ENCODE results near the gene SORBS1. TPM values are rescaled to one million over a fixed set of nuclear protein-coding genes. Genes with fewer than 3 reads are reported as not detected.

SORBS1 gene
- total RNA-seq, 1 donor from 2014 or later: 896 TPM

- peak overlapping the region; percentile 97 for H3K27ac ChIP-seq (replicated peaks)
- peak overlapping the region; percentile 96 for H3K4me3 ChIP-seq
- no peaks in the 10 kb centered on the region for H3K36me3 ChIP-seq
- H3K9me3 ChIP-seq (replicated peaks): no peaks in the 10 kb centered on the region
- H3K4me1 ChIP-seq: peaks cover 61% of the 10 kb centered on the region
- DNase-seq: no peak
- no peaks in the 10 kb centered on the region for H3K27me3 ChIP-seq (ENCODE audit: low read depth)
- no peak for TF ChIP-seq CTCF (IDR thresholded peaks at IDR 0.05; ENCODE audit: borderline replicate concordance)
- intact Hi-C loops (cut with micrococcal nuclease): no loop called here
Observed at GRCh38 chr10:95291365-95292039, 269.7 kb downstream of the SORBS1 start.

GRCh38 chr10:95290461-95291364 lies 270.5 kb downstream of the SORBS1 start, which contains the start of gene PDLIM1:
TSS of gene PDLIM1 (minus strand) at chr10:95291003. CDS start at chr10:95290915, 88 bp downstream.
- Histone ChIP-seq H3K27ac (replicated peaks) (peak within 1 kb of the TSS; percentile 97), H3K36me3 (no peaks in the 10 kb centered on the region), H3K27me3 (ENCODE audit: low read depth) (no peaks in the 10 kb centered on the region), H3K4me1 (peaks cover 68% of the 10 kb centered on the region), H3K9me3 (replicated peaks) (no peaks in the 10 kb centered on the region), H3K4me3 (peak within 1 kb of the TSS; percentile 96)
- peak; percentile 83 for DNase-seq
- intact Hi-C loops (cut with micrococcal nuclease): no loop called here
- peak; percentile 60 for TF ChIP-seq CTCF (IDR thresholded peaks at IDR 0.05; ENCODE audit: borderline replicate concordance)

- Histone ChIP-seq H3K36me3 (no peaks in the 10 kb centered on the region), H3K4me1 (peaks cover 68% of the 10 kb centered on the region)
Observed at GRCh38 chr10:95289921-95290421, 271.2 kb downstream of the SORBS1 start.

GRCh38 chr10:95289003-95289920 lies 271.9 kb downstream of the SORBS1 start:
- H3K27me3 ChIP-seq (ENCODE audit: low read depth): no peaks in the 10 kb centered on the region
- intact Hi-C loops (cut with micrococcal nuclease): no loop called here
- peaks cover 69% of the 10 kb centered on the region for H3K4me1 ChIP-seq
- peak; percentile 41 for TF ChIP-seq CTCF (IDR thresholded peaks at IDR 0.05; ENCODE audit: borderline replicate concordance)
- DNase-seq: no peak
- no peaks in the 10 kb centered on the region for H3K36me3 ChIP-seq
- H3K9me3 ChIP-seq (replicated peaks): no peaks in the 10 kb centered on the region
- H3K4me3 ChIP-seq: peak overlapping the region; percentile 96
- H3K27ac ChIP-seq (replicated peaks): peak overlapping the region; percentile 97

More at GRCh38 chr10:95289921-95290421, 271.2 kb downstream of the SORBS1 start:
- intact Hi-C loops (cut with micrococcal nuclease): no loop called here
- peak overlapping the region; percentile 97 for H3K27ac ChIP-seq (replicated peaks)
- TF ChIP-seq CTCF (IDR thresholded peaks at IDR 0.05; ENCODE audit: borderline replicate concordance): no peak
- H3K4me3 ChIP-seq: peak overlapping the region; percentile 96
- H3K27me3 ChIP-seq (ENCODE audit: low read depth): no peaks in the 10 kb centered on the region
- H3K9me3 ChIP-seq (replicated peaks): no peaks in the 10 kb centered on the region
- no peak for DNase-seq

GRCh38 chr10:95288303-95288702 lies 272.9 kb downstream of the SORBS1 start:
- intact Hi-C loops (cut with micrococcal nuclease): no loop called here
- no peaks in the 10 kb centered on the region for H3K9me3 ChIP-seq (replicated peaks)
- H3K4me3 ChIP-seq: peak overlapping the region; percentile 96
- H3K27me3 ChIP-seq (ENCODE audit: low read depth): no peaks in the 10 kb centered on the region
- H3K27ac ChIP-seq (replicated peaks): peak overlapping the region; percentile 97
- no peak for DNase-seq
- H3K36me3 ChIP-seq: no peaks in the 10 kb centered on the region
- H3K4me1 ChIP-seq: peaks cover 78% of the 10 kb centered on the region
- no peak for TF ChIP-seq CTCF (IDR thresholded peaks at IDR 0.05; ENCODE audit: borderline replicate concordance)

All from left ventricle myocardium inferior (tissue), 1 donor.